Neuronal stem cell (in vitro differentiated cells): ENCODE results near the gene COX4I2.
A peak's percentile ranks its signal among the peaks of the same experiment; 100 is the strongest.

Experiments
- DNase-seq: peaks from one replicate; pipeline ENCODE4 v3.0.0-alpha.2; 2013; ENCODE audit warnings: low spot score
- H2AFZ ChIP-seq: one replicate; pipeline ENCODE4 v1.6.1; 2013; ENCODE audit warnings: mild to moderate bottlenecking, low read length, inconsistent platforms
- H2AK5ac ChIP-seq: 2 replicates; pipeline ENCODE4 v1.6.1; 2013; ENCODE audit warnings: low read depth, mild to moderate bottlenecking, inconsistent platforms, low read length, moderate library complexity, mixed read lengths
- H2BK120ac ChIP-seq: 2 replicates; pipeline ENCODE4 v1.6.1; 2013; ENCODE audit warnings: low read depth, mild to moderate bottlenecking, inconsistent platforms, low read length, moderate library complexity, mixed read lengths
- H2BK12ac ChIP-seq: one replicate; pipeline ENCODE4 v1.6.1; 2013; ENCODE audit warnings: low read length, inconsistent platforms
- H2BK15ac ChIP-seq: 2 replicates; pipeline ENCODE4 v1.6.1; 2013; ENCODE audit warnings: mild to moderate bottlenecking, low read length, inconsistent platforms, mixed read lengths
- H2BK5ac ChIP-seq: one replicate; pipeline ENCODE4 v1.6.1; 2013; ENCODE audit warnings: inconsistent platforms, mild to moderate bottlenecking, low read length, moderate library complexity
- H3K14ac ChIP-seq: one replicate; pipeline ENCODE4 v1.6.1; 2013; ENCODE audit warnings: low read length, inconsistent platforms
- H3K18ac ChIP-seq: 2 replicates; pipeline ENCODE4 v1.6.1; 2013; ENCODE audit warnings: low read length, inconsistent platforms
- H3K23ac ChIP-seq: 2 replicates; pipeline ENCODE4 v1.6.1; 2013; ENCODE audit warnings: low read depth, mild to moderate bottlenecking, mixed read lengths, low read length, inconsistent platforms; ENCODE audit not compliant: poor library complexity
- H3K27ac ChIP-seq: replicated peaks from 3 replicates; pipeline ENCODE4 v1.5.1; 2013; ENCODE audit warnings: low read length, inconsistent platforms
- H3K27me3 ChIP-seq, 3 experiments: 2 replicates each; pipeline ENCODE4 v1.6.1; 2013; ENCODE audit warnings: low read length in 3 of 3, mild to moderate bottlenecking in 2 of 3, inconsistent platforms in 1 of 3, low read depth in 1 of 3, mixed read lengths in 1 of 3, moderate library complexity in 1 of 3; ENCODE audit not compliant: control insufficient read depth in 3 of 3, insufficient read depth in 3 of 3
- H3K36me3 ChIP-seq, 2 donors: replicated peaks in 1 of 2; 2 replicates each; pipeline ENCODE4 v1.6.1; 2013; ENCODE audit warnings: low read length in 2 of 2; ENCODE audit not compliant: control insufficient read depth in 2 of 2, insufficient read depth in 2 of 2
- H3K4ac ChIP-seq: 2 replicates; pipeline ENCODE4 v1.6.1; 2013; ENCODE audit warnings: inconsistent platforms, mild to moderate bottlenecking, low read length, moderate library complexity
- H3K4me1 ChIP-seq, 2 donors: 1 replicate in 1 of 2; 2 replicates in 1 of 2; pipeline ENCODE4 v1.6.1; 2013; ENCODE audit warnings: low read length in 2 of 2, low read depth in 1 of 2; ENCODE audit not compliant: control insufficient read depth in 2 of 2, insufficient read depth in 1 of 2
- H3K4me2 ChIP-seq: one replicate; pipeline ENCODE4 v1.6.1; 2013; ENCODE audit warnings: mild to moderate bottlenecking, low read length, inconsistent platforms; ENCODE audit not compliant: insufficient read depth, poor library complexity, severe bottlenecking
- H3K4me3 ChIP-seq, 2 donors: 2 replicates each; pipeline ENCODE4 v1.5.1; 2013; ENCODE audit warnings: low read length in 2 of 2, mild to moderate bottlenecking in 2 of 2, inconsistent platforms in 1 of 2, moderate library complexity in 1 of 2
- H3K79me1 ChIP-seq: one replicate; pipeline ENCODE4 v1.6.1; 2013; ENCODE audit warnings: low read depth, mild to moderate bottlenecking, inconsistent platforms, low read length, moderate library complexity
- H3K9ac ChIP-seq: one replicate; pipeline ENCODE4 v1.6.1; 2013; ENCODE audit warnings: mild to moderate bottlenecking, low read depth, low read length, inconsistent platforms; ENCODE audit not compliant: poor library complexity
- H3K9me3 ChIP-seq, 2 donors: replicated peaks in 1 of 2; 2 replicates each; pipeline versions ENCODE3 to v1.6.1; 2013; ENCODE audit warnings: low read length in 2 of 2, mild to moderate bottlenecking in 2 of 2, inconsistent platforms in 1 of 2, low read depth in 1 of 2, mixed read lengths in 1 of 2, moderate library complexity in 1 of 2; ENCODE audit not compliant: control insufficient read depth in 2 of 2, insufficient read depth in 1 of 2
- H4K8ac ChIP-seq: one replicate; pipeline ENCODE4 v1.6.1; 2013; ENCODE audit warnings: low read depth, mild to moderate bottlenecking, inconsistent platforms, low read length, moderate library complexity
- H4K91ac ChIP-seq: one replicate; pipeline ENCODE4 v1.6.1; 2013; ENCODE audit warnings: low read length, low read depth, mild to moderate bottlenecking, inconsistent platforms; ENCODE audit not compliant: poor library complexity
- WGBS, 2 donors: extraction: QIAGEN DNeasy Blood & Tissue Kit; methylation state at CpG; one replicate each; pipeline ENCODE4 v1.1.7; 2013; ENCODE audit warnings: missing lambda C conversion rate in 2 of 2, mixed read lengths in 1 of 2; ENCODE audit not compliant: insufficient read length in 2 of 2, insufficient replicate concordance in 1 of 2; ENCODE audit errors: extremely low coverage in 2 of 2; 5-methylcytosine and 5-hydroxymethylcytosine counted together

Gene COX4I2

DNA sequence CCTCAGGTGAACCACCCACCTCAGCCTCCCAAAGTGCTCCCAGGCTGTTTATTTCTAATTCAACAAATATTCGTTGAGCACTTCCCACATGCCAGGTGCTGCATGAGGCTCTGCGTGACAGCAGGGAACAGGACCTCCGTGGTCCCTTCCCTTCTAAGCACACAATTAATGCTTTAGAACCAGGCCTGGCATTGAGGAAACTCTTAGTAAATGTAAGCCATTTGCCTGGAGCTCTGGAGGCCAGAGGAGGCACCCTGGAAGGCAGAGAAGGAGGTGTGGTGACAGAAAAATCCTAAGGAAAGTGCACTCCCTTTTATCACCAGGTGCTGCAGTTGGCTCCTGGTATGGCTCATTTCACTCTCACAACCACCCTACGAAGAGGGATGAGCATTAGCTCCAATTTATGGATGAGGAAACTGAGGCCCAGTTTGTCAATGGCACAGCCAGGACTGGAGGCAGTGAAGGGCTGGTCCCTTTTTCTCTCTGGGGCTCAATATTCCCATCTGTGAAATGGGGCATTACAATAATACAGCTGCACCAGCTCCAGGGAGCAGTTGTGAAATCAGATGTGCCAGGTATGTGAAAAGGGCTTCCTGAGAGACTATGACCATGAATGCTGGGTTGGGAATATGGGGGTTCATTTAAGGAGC, 40.8 kb upstream of the COX4I2 start:
- H2AK5ac ChIP-seq = no peak overlapping the region
- WGBS, 2 donors = no CpG with 5 or more reads among the region's 4 CpGs

DNA sequence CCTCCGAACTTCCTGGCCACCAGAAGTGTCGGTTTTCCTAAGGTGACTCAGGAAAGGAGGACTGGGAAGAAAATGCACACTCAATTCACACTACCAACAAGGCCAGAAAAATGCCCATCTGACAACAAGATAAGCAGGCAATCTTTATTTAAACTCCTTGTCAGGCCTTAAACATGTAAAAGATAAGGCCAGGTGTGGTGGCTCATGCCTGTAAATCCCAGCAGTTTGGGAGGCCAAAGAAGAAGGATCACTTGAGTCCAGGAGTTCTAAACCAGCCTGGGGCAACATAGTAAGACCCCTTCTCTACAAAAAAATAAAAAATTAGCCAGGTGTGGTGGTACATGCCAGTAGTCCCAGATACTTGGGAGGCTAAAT, 40.2 kb upstream of the COX4I2 start:
- no peak overlapping the region for H3K4me3 ChIP-seq
- no peak overlapping the region for H3K23ac ChIP-seq
- H3K27ac ChIP-seq = no peak overlapping the region
- H2BK120ac ChIP-seq = no peak overlapping the region
- H3K4ac ChIP-seq = no peak overlapping the region
- WGBS, 2 donors = no CpG with 5 or more reads among the region's 2 CpGs
- H2AK5ac ChIP-seq = no peak overlapping the region
- H3K4me1 ChIP-seq = peaks cover 8 to 12% of the 10 kb centered on the region in 2 donors
- no peaks in the 10 kb centered on the region for H3K27me3 ChIP-seq
- H3K4me2 ChIP-seq = no peak overlapping the region
- no peak overlapping the region for H2BK5ac ChIP-seq
- H2BK15ac ChIP-seq = no peak overlapping the region
- no peaks in the 10 kb centered on the region for H3K9me3 ChIP-seq
- H2BK12ac ChIP-seq = no peak overlapping the region
- no peak overlapping the region for H3K9ac ChIP-seq
- no peak overlapping the region for H2AFZ ChIP-seq
- H4K91ac ChIP-seq = no peak overlapping the region
- H3K14ac ChIP-seq = no peak overlapping the region
- no peaks in the 10 kb centered on the region for H3K36me3 ChIP-seq
- no peak overlapping the region for H3K18ac ChIP-seq
- no peak for DNase-seq
- H4K8ac ChIP-seq = no peak overlapping the region
- H3K79me1 ChIP-seq = no peaks in the 10 kb centered on the region

More for the DNA sequence above, 40.8 kb upstream of the COX4I2 start:
- Histone ChIP-seq H4K91ac (no peak overlapping the region), H2BK5ac (no peak overlapping the region), H2BK120ac (no peak overlapping the region), H2AFZ (no peak overlapping the region), H3K36me3 (no peaks in the 10 kb centered on the region), H3K14ac (no peak overlapping the region), H2BK12ac (no peak overlapping the region), H4K8ac (no peak overlapping the region), H3K79me1 (no peaks in the 10 kb centered on the region), H3K4me1 (peaks cover 8 to 12% of the 10 kb centered on the region in 2 donors), H3K9me3 (no peaks in the 10 kb centered on the region), H3K4me2 (no peak overlapping the region), H3K27ac (no peak overlapping the region), H3K18ac (no peak overlapping the region), H3K9ac (no peak overlapping the region), H3K4ac (no peak overlapping the region), H3K4me3 (no peak overlapping the region), H3K23ac (no peak overlapping the region), H2BK15ac (no peak overlapping the region), H3K27me3 (no peaks in the 10 kb centered on the region)
- DNase-seq = no peak

DNA sequence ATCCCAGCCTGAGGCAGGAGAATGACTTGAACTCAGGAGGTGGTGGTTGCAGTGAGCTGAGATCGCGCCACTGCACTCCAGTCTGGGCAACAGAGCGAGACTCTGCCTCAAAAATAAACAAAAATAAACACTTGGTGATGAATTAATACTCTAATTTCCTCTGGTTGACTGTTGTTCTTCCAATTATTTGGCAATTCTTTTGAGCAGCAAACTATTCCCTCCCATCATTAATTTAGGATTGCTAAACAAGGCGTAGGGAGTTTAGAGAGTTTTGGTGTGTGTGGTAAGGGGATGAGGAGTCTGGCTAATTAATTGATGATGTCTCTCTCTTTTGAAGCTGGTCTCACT, 35.3 kb upstream of the COX4I2 start:
- WGBS, 2 donors = 100% methylated on average over 1 of the region's 4 CpGs; no CpG with 5 or more reads in 1 of the 2 donors

DNA sequence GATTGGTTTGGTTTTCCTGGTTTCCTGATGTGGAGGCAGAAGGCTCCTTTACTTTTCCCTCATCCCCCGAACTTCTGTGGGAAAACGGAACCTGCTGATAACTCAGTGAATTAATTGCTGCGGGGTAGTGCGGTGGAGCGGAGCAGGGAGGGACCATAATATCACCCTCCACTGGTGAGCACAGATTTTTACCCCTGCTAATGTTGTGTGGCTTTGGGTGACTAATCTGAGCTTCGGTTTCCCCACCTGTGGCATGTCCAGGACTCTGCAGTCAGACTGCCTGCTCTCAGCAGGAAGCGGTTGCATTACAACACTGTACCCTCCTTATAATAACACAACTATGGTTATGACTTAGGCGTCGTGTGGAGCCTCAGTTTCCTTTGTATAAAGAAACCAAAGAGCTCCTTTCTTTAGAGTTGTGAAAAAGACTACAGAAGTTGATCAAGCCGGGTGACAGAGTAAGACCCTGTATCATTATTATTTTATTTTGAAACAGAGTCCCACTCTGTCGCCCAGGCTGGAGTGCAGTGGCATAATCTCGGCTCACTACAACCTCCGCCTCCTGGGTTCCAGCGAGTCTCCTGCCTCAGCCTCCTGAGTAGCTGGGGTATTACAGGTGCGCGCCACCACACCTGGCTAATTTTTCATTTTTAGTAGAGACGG, 34.8 kb upstream of the COX4I2 start:
- Histone ChIP-seq H3K4ac (no peak overlapping the region), H3K14ac (no peak overlapping the region), H2BK15ac (no peak overlapping the region), H3K27ac (no peak overlapping the region), H3K23ac (no peak overlapping the region), H2AFZ (no peak overlapping the region), H4K8ac (no peak overlapping the region), H3K9ac (no peak overlapping the region), H3K36me3 (peaks cover 0 to 1% of the 10 kb centered on the region in 2 donors), H2BK12ac (no peak overlapping the region), H3K4me2 (no peak overlapping the region), H4K91ac (no peak overlapping the region), H3K4me3 (no peak overlapping the region), H3K4me1 (peaks cover 19 to 34% of the 10 kb centered on the region in 2 donors), H3K18ac (peak overlapping the region; percentile 3), H2BK120ac (no peak overlapping the region), H3K79me1 (no peaks in the 10 kb centered on the region), H3K9me3 (no peaks in the 10 kb centered on the region), H3K27me3 (peaks cover 0 to 27% (median 13%) of the 10 kb centered on the region in 3 experiments), H2BK5ac (no peak overlapping the region), H2AK5ac (no peak overlapping the region)
- no CpG with 5 or more reads among the region's 17 CpGs for WGBS, 2 donors
- no peak for DNase-seq

More for the DNA sequence above, 35.3 kb upstream of the COX4I2 start:
- no peak overlapping the region for H2BK12ac ChIP-seq
- DNase-seq = no peak
- H3K14ac ChIP-seq = no peak overlapping the region
- H3K9ac ChIP-seq = no peak overlapping the region
- H3K18ac ChIP-seq = no peak overlapping the region
- H3K4me2 ChIP-seq = no peak overlapping the region
- H4K91ac ChIP-seq = no peak overlapping the region
- no peak overlapping the region for H2BK120ac ChIP-seq
- no peak overlapping the region for H3K4ac ChIP-seq
- H3K36me3 ChIP-seq = peaks cover 0 to 1% of the 10 kb centered on the region in 2 donors
- no peak overlapping the region for H2BK5ac ChIP-seq
- no peak overlapping the region for H4K8ac ChIP-seq
- H3K27me3 ChIP-seq = peaks cover 0 to 21% (median 11%) of the 10 kb centered on the region in 3 experiments
- H3K23ac ChIP-seq = no peak overlapping the region
- no peaks in the 10 kb centered on the region for H3K9me3 ChIP-seq
- no peak overlapping the region for H2AFZ ChIP-seq
- peaks cover 15 to 32% of the 10 kb centered on the region in 2 donors for H3K4me1 ChIP-seq
- no peak overlapping the region for H2BK15ac ChIP-seq
- H3K27ac ChIP-seq = no peak overlapping the region
- H2AK5ac ChIP-seq = no peak overlapping the region
- H3K4me3 ChIP-seq = no peak overlapping the region
- no peaks in the 10 kb centered on the region for H3K79me1 ChIP-seq
